Gastrocnemius medialis (tissue), 4 donors: Measurements from ENCODE around the gene LCORL.

Experiments used
- POLR2A ChIP-seq, 2 donors: fragments of 450-650 bp; IDR thresholded peaks; one replicate each; pipeline ENCODE4 v1.6.1; 2017; ENCODE audit warnings: antibody characterized with exemption in 2 of 2, mild to moderate bottlenecking in 2 of 2, moderate library complexity in 2 of 2
- TF ChIP-seq, protein P1 (sequence below), 5 experiments: fragments of 450-650 bp in 3 of 5; fragments of 200-600 bp in 2 of 5; sonication (generic) in 2 of 5; IDR thresholded peaks in 4 of 5; conservative IDR thresholded peaks in 1 of 5; 1 replicate in 4 of 5; 2 replicates in 1 of 5; pipeline ENCODE4 v1.5.1; 2016 to 2019; ENCODE audit warnings: antibody characterized with exemption in 5 of 5, mild to moderate bottlenecking in 3 of 5, moderate library complexity in 3 of 5

- TF ChIP-seq, protein P1, sequence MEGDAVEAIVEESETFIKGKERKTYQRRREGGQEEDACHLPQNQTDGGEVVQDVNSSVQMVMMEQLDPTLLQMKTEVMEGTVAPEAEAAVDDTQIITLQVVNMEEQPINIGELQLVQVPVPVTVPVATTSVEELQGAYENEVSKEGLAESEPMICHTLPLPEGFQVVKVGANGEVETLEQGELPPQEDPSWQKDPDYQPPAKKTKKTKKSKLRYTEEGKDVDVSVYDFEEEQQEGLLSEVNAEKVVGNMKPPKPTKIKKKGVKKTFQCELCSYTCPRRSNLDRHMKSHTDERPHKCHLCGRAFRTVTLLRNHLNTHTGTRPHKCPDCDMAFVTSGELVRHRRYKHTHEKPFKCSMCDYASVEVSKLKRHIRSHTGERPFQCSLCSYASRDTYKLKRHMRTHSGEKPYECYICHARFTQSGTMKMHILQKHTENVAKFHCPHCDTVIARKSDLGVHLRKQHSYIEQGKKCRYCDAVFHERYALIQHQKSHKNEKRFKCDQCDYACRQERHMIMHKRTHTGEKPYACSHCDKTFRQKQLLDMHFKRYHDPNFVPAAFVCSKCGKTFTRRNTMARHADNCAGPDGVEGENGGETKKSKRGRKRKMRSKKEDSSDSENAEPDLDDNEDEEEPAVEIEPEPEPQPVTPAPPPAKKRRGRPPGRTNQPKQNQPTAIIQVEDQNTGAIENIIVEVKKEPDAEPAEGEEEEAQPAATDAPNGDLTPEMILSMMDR (IDR thresholded peaks at IDR 0.05 in 4 of 5, conservative IDR thresholded peaks at IDR 0.05 in 1 of 5), result no peak
- TF ChIP-seq POLR2A (IDR thresholded peaks at IDR 0.05), result no peak
Observed at GRCh38 chr4:18022572-18023050, 1.1 kb upstream of the LCORL start.
